ENCODE data around the gene TAF1.
"Not testable (repeated sequence)": the region's sequence is repeated elsewhere in the genome, so short reads cannot be mapped to it uniquely, and the experiment has no call there.

Gene TAF1

GRCh38 chrX:71365875-71366673 lies at the start of gene TAF1:
TSS of gene TAF1 (plus strand) at chrX:71366357. CDS start at chrX:71366375, 18 bp downstream.
- peak; percentile 94 for DNase-seq

DNA sequence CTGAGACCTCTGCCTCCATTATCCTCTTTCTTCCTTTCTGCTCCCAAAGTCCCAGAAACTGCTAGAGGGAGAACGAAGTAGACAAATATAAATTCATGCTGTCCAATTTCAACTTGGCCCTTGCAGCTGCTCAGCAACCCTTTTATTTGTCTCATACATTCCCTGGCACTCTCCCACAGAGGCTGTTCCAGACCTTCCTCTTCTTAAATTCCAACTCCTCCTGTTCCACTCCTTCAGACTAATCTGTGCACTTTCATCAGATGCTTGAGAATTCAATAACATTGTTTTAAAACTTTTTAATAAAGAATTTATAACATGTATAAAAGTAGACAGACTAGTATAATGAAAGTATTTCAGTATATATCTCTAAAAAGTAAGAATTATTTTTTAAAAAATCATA lies 49.2 kb upstream of the TAF1 start:
- not testable (repeated sequence) for DNase-seq

GRCh38 chrX:71320126-71320525 lies 46.0 kb upstream of the TAF1 start:
- DNase-seq = no peak

GRCh38 chrX:71321731-71322130 lies 44.4 kb upstream of the TAF1 start:
- DNase-seq = no peak

DNA sequence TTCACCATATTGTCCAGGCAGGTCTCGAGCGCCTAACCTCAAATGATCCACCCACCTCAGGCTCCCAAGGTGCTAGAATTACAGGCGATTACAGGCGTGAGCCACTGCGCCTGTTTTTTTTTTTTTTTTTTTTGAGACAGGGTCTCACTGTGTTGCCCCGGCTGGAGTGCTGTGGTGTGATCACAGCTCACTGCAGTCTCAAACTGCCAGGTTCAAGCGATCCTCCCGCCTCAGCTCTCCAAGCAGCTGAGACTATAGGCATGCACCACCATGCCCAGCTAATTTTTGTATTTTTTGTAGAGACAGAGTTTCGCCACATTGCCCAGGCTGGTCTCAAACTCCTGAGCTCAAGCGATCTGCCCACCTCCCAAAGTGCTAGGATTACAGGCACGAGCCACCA lies 41.7 kb upstream of the TAF1 start:
- not testable (repeated sequence) for DNase-seq

GRCh38 chrX:71326394-71326793 lies 39.8 kb upstream of the TAF1 start:
- no peak for DNase-seq

DNA sequence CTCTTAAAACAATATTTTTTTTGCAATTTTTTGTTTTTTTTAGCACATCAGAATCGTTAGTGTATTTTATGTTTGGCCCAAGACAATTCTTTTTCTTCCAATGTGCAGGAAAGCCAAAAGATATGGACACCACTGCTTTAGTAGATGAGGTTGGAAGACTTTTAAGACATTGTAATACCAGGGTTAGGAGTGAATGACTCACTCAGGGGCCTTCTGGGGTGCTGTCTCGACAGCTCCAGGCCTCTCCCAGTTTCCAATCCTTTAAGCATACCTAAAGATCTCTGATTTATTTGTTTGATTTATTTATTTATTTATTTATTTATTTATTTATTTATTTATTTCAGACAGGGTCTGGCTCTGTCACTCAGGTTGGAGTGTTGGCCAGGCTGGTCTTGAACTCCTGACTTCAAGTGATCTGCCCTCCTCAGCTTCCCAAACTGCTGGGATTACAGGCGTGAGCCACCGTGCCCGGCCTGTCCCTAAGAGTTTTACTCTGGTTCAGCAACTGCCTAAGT lies 16.9 kb upstream of the TAF1 start:
- not testable (repeated sequence) for DNase-seq

DNA sequence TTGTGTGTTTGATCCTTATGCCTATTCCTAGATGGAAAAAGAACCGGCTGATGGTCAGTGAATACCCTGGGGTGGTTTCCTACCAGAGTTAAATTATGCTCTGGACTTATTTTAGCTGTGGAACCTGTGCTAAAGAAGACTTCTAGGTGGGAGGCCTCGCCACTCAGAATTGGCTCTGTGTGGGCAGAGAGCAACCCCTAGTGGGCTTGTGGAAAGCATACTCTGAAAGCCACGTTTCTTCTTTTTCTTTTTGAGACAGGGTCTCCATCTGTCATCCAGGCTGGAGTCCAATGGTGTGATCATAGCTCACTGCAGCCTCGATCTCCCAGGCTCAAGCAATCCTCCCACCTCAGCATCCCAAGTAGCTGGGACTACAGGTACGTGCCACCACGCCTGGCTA lies 16.3 kb upstream of the TAF1 start:
- not testable (repeated sequence) for DNase-seq

DNA sequence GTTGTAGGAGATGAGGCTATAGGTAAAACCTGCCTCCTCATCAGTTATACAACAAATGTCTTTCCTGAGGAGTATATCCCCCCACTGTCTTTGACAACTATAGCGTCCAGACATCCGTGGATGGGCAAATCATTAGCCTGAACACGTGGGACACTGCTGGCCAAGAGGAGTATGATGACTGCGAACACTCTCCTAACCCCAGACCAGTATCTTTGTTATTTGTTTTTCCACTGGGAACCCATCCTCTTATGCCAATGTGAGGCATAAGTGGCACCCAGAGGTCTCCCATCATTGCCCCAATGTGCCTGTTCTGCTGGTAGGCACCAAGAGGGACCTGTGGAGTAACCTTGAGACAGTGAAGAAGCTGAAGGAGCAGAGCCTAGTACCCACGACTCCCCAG lies 13.7 kb upstream of the TAF1 start:
- not testable (repeated sequence) for DNase-seq

DNA sequence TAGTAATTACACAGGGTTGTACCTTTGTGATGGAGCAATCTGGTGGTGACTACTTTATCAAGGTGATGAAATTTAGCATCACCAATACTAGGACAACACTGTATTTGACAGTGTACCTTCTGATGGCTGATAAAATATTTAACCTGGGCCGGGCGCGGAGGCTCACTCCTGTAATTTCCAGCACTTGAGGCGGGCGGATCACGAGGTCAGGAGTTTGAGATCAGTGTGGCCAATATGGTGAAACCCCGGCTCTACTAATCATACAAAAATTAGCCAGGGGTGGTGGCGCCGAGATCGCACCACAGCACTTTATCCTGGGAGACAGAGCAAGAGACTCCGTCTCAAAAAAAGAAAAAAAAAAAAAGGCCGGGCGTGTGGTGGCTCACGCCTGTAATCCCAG lies 1.9 kb upstream of the TAF1 start:
- DNase-seq = no peak

DNA sequence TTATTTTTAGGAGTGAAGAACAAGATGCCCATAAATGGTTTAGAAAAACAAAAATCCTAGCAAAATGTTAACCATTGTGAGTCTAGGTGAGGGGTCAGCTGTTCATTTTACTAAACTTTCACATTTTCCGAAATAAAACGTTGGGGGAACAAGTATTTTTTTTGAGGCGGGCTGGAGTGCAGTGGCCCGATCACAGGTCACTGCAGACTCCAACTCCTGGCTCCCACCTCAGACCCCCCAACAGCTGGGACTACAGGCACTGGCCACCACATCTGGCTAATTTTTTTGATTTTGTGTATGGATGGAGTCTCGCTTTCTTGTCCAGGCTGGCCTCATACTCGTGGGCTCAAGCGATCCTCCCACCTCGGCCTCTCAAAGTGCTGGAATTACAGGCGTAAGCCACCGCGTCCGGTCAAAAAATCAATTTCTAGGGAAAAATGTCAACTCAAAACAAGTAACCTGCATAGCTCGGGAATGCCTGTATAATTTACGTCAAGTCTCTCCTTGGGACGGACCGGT lies 742 bp upstream of the TAF1 start:
- no peak for DNase-seq

- peak; percentile 6 for DNase-seq
Measured at GRCh38 chrX:71366674-71367256, 608 bp downstream of the TAF1 start.

DNA sequence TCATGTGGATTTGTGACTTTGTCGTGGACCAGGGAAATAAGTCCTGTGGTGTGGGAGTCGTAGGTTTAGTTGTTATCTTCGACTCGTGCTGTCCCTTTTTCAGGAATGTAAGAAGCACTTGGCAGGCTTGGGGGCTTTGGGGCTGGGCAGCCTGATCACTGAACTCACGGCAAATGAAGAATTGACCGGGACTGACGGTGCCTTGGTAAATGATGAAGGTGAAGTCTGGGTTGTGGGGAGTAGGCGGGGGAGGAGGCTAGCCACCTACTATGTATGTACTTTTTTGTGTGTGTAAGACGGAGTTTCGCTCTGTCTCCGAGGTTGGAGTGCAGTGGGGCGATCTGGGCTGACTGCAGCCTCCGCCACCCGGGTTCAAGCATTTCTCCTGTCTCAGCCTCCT lies 1.2 kb downstream of the TAF1 start:
- no peak for DNase-seq

GRCh38 chrX:71372388-71372787 lies 6.2 kb downstream of the TAF1 start:
- DNase-seq = no peak

DNA sequence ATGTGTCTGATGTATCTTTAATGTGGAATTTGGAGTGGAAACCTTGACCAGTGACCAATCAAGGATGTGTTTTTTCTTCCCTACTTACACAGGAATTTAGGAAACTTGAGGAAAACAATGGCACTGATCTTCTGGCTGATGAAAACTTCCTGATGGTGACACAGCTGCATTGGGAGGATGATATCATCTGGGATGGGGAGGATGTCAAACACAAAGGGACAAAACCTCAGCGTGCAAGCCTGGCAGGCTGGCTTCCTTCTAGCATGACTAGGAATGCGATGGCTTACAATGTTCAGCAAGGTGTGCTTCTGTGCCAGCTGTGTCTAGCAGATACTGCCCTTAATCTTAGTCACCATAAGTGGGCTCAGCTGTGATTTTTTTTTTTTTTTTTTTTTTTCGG lies 12.6 kb downstream of the TAF1 start:
- DNase-seq = no peak

DNA sequence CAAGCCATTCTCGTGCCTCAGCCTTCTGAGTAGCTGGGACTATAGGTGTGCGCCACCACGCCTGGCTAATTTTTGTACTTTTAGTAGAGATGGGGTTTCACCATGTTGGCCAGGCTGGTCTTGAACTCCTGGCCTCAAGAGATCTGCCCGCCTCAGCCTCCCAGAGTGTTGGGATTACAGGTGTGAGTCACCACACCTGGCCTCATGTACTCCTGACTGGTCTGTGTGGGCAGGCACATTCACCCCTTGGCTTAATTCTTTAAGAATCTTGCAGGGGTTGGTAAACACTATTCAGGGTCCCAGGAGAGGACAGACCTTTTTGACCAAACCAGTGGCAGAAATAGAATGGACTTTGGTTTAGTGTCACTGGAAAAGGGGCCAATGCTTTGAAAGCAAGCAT lies 25.6 kb downstream of the TAF1 start:
- DNase-seq = not testable (repeated sequence)

DNA sequence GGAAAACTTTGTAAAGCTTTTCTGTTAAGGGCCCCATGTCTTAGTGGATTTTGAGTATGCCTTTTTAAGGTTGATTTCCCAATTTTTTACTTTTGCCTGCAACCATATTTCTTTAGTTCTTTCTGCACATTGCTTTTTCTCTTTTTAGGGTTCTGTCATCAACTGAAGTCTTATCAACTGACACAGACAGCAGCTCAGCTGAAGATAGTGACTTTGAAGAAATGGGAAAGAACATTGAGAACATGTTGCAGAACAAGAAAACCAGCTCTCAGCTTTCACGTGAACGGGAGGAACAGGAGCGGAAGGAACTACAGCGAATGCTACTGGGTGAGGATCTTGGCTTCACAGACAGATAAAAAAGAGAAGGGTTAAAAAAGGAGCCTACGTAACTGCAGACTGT lies 27.8 kb downstream of the TAF1 start:
- DNase-seq = no peak

DNA sequence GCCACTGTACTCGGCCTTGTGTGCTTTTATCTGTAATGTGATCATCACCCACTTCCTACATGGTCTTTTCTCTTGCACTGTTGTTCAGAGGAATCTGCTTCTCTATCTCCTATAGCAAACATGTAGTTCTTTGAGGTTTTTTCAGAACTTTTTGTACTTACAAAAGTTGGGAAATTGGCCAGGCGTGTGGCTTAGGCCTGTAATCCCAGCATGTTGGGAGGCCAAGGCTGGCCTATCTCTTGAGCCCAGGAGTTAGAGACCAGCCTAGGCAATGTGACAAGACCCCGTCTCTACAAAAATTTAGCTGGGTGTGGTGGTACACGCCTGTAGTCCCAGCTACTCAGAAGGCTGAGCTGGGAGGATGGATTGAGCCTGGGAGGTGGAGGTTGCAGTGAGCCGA lies 30.4 kb downstream of the TAF1 start:
- no peak for DNase-seq

GRCh38 chrX:71400710-71401109 lies 34.6 kb downstream of the TAF1 start:
- DNase-seq = no peak

GRCh38 chrX:71416260-71416659 lies 50.1 kb downstream of the TAF1 start:
- DNase-seq = not testable (repeated sequence)

- no peak for DNase-seq
Measured at GRCh38 chrX:71420686-71421085, 54.5 kb downstream of the TAF1 start.

- DNase-seq = no peak
Measured at GRCh38 chrX:71432733-71433132, 66.6 kb downstream of the TAF1 start.

- no peak for DNase-seq
Measured at GRCh38 chrX:71438750-71439149, 72.6 kb downstream of the TAF1 start.

DNA sequence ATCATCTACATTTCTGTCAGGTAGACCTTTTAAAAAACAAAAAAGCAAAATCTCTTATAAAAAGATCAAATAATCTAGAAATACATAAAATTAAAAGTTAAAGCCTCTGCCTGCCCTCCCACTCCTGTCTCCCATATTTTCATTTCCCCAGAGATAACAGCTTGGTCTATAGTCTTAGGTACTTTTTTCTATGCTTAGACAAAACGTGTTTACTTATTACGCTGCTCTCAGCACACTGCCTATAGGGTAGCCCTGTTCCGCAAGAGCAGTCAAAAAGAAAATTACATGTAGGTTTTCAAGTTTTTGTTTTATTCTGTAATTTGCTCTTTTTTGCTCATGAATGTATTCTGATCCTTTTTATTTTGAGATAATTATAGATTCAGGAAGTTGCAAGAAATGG lies 73.3 kb downstream of the TAF1 start:
- no peak for DNase-seq

All from HCEC 1CT (cell line).